Measurements from ENCODE around the gene CEP41. TPM values are rescaled to one million over a fixed set of nuclear protein-coding genes. Genes with fewer than 3 reads are reported as not detected.

Gene CEP41
- polyA plus RNA-seq, 3 donors = 2.9 to 8.5 (median 7.2) TPM

DNA sequence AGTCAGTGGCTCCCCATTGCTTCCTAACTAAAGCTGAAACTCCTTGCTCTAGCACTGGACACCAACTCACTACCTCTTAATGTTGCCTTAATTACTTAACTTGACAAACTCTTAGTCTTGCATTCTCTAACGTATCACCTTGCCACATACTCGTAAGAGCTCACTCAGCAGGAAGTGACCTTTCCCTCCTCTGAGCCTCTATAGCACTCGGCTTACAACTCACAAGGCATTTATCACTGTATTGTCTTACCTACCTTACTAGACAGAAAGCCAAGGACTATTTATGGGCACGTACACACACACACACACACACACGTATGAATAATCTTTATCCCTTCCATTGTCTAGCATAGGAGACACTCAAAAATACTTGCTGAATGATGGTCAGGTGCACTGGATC lies 21.2 kb downstream of the CEP41 start:
- TF ChIP-seq, protein P1, sequence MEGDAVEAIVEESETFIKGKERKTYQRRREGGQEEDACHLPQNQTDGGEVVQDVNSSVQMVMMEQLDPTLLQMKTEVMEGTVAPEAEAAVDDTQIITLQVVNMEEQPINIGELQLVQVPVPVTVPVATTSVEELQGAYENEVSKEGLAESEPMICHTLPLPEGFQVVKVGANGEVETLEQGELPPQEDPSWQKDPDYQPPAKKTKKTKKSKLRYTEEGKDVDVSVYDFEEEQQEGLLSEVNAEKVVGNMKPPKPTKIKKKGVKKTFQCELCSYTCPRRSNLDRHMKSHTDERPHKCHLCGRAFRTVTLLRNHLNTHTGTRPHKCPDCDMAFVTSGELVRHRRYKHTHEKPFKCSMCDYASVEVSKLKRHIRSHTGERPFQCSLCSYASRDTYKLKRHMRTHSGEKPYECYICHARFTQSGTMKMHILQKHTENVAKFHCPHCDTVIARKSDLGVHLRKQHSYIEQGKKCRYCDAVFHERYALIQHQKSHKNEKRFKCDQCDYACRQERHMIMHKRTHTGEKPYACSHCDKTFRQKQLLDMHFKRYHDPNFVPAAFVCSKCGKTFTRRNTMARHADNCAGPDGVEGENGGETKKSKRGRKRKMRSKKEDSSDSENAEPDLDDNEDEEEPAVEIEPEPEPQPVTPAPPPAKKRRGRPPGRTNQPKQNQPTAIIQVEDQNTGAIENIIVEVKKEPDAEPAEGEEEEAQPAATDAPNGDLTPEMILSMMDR (IDR thresholded peaks at IDR 0.05) = no peak
- Histone ChIP-seq H3K27me3 (ENCODE audit: control insufficient read depth in 2 of 2, insufficient read depth in 2 of 2, low read length in 2 of 2) (no peaks in the 10 kb centered on the region), H3K36me3 (replicated peaks in 1 of 2; ENCODE audit: control insufficient read depth in 1 of 2, insufficient read depth in 2 of 2, low read length in 2 of 2) (no peaks in the 10 kb centered on the region), H3K79me2 (ENCODE audit: insufficient read depth, low read length) (no peaks in the 10 kb centered on the region), H3K27ac (ENCODE audit: low read depth in 1 of 2, low read length in 2 of 2) (no peak overlapping the region), H2AFZ (ENCODE audit: insufficient read depth, low read depth, low read length, poor library complexity, severe bottlenecking) (no peak overlapping the region), H3K4me2 (replicated peaks; ENCODE audit: extremely low read depth, low read length, poor library complexity, severe bottlenecking) (no peak overlapping the region), H4K20me1 (ENCODE audit: insufficient read depth, low read length) (no peaks in the 10 kb centered on the region), H3K4me3 (replicated peaks in 1 of 3; ENCODE audit: low read depth in 2 of 3, low read length in 3 of 3) (no peak overlapping the region), H3K4me1 (ENCODE audit: control insufficient read depth in 1 of 2, insufficient read depth in 2 of 2, low read length in 2 of 2) (peaks cover 3 to 7% of the 10 kb centered on the region in 2 donors), H3K9ac (ENCODE audit: insufficient read depth, low read length, poor library complexity, severe bottlenecking) (no peak overlapping the region), H3K9me3 (replicated peaks in 1 of 2; ENCODE audit: control insufficient read depth in 1 of 2, insufficient read depth in 1 of 2, low read length in 2 of 2) (no peaks in the 10 kb centered on the region)
- no peak overlapping the region for H3K27ac Mint-ChIP-seq
- DNase-seq = no peak
- no peak overlapping the region for H3K4me3 Mint-ChIP-seq
- WGBS (ENCODE audit: insufficient coverage) = 64% methylated on average over 4 of the region's 5 CpGs
- peaks cover 0 to 2% (median 0%) of the 10 kb centered on the region in 3 donors for H3K27me3 Mint-ChIP-seq (ENCODE audit: low read depth in 3 of 3)
- H3K36me3 Mint-ChIP-seq = peaks cover under 1 to 3% of the 10 kb centered on the region in 2 donors
- H3K9me3 Mint-ChIP-seq = no peaks in the 10 kb centered on the region
- intact Hi-C loops (cut with micrococcal nuclease) = no loop called here
- peaks cover 20% of the 10 kb centered on the region for H3K4me1 Mint-ChIP-seq

DNA sequence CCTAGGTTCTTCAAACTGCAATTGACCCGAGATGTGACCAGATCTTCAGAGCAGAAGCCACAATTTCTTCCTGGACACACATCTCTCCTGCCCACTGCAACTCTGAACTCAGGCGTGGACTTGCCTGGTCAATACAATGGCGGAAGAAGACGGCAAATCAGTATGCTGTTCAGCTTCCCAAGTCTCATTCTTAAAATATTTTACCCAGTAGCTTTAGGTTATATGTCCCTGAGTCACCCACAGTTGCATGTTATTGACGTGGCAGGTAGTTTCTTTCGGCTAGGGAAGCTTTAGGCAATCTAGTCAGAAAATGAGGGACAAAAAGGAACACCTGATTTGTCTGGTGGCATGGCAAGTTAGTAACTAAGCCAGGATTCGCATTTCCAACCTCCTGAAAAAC lies 22.5 kb downstream of the CEP41 start:
- Histone ChIP-seq H3K27ac (ENCODE audit: low read depth in 1 of 2, low read length in 2 of 2) (no peak overlapping the region), H3K27me3 (ENCODE audit: control insufficient read depth in 2 of 2, insufficient read depth in 2 of 2, low read length in 2 of 2) (no peaks in the 10 kb centered on the region), H3K36me3 (replicated peaks in 1 of 2; ENCODE audit: control insufficient read depth in 1 of 2, insufficient read depth in 2 of 2, low read length in 2 of 2) (no peaks in the 10 kb centered on the region), H3K4me1 (ENCODE audit: control insufficient read depth in 1 of 2, insufficient read depth in 2 of 2, low read length in 2 of 2) (peaks cover 3 to 8% of the 10 kb centered on the region in 2 donors), H3K9me3 (replicated peaks in 1 of 2; ENCODE audit: control insufficient read depth in 1 of 2, insufficient read depth in 1 of 2, low read length in 2 of 2) (no peaks in the 10 kb centered on the region), H2AFZ (ENCODE audit: insufficient read depth, low read depth, low read length, poor library complexity, severe bottlenecking) (no peak overlapping the region), H3K4me2 (replicated peaks; ENCODE audit: extremely low read depth, low read length, poor library complexity, severe bottlenecking) (no peak overlapping the region), H3K9ac (ENCODE audit: insufficient read depth, low read length, poor library complexity, severe bottlenecking) (no peak overlapping the region), H4K20me1 (ENCODE audit: insufficient read depth, low read length) (no peaks in the 10 kb centered on the region), H3K4me3 (replicated peaks in 1 of 3; ENCODE audit: low read depth in 2 of 3, low read length in 3 of 3) (no peak overlapping the region), H3K79me2 (ENCODE audit: insufficient read depth, low read length) (no peaks in the 10 kb centered on the region)
- Mint-ChIP-seq H3K4me1 (peaks cover 20% of the 10 kb centered on the region), H3K36me3 (peaks cover 0 to 6% of the 10 kb centered on the region in 2 donors), H3K9me3 (no peaks in the 10 kb centered on the region), H3K27ac (no peak overlapping the region), H3K4me3 (no peak overlapping the region), H3K27me3 (ENCODE audit: low read depth in 3 of 3) (peaks cover 0 to 2% (median 0%) of the 10 kb centered on the region in 3 donors)
- DNase-seq = no peak
- TF ChIP-seq, protein P1 (IDR thresholded peaks at IDR 0.05) = no peak
- 93% methylated on average over 4 of the region's 7 CpGs for WGBS (ENCODE audit: insufficient coverage)
- intact Hi-C loops (cut with micrococcal nuclease) = no loop called here

Data from CD14-positive monocyte (primary cell).